IPS-NIHi11 (cell line): ENCODE measurements around the gene VWA5B1.
"Not testable (repeated sequence)": the region's sequence is repeated elsewhere in the genome, so short reads cannot be mapped to it uniquely, and the experiment has no call there.

ENCODE experiments used
- DNase-seq: peaks from one replicate; pipeline ENCODE4 v3.0.0; 2012; ENCODE audit warnings: mixed read lengths, low spot score

The VWA5B1 gene, protein sequence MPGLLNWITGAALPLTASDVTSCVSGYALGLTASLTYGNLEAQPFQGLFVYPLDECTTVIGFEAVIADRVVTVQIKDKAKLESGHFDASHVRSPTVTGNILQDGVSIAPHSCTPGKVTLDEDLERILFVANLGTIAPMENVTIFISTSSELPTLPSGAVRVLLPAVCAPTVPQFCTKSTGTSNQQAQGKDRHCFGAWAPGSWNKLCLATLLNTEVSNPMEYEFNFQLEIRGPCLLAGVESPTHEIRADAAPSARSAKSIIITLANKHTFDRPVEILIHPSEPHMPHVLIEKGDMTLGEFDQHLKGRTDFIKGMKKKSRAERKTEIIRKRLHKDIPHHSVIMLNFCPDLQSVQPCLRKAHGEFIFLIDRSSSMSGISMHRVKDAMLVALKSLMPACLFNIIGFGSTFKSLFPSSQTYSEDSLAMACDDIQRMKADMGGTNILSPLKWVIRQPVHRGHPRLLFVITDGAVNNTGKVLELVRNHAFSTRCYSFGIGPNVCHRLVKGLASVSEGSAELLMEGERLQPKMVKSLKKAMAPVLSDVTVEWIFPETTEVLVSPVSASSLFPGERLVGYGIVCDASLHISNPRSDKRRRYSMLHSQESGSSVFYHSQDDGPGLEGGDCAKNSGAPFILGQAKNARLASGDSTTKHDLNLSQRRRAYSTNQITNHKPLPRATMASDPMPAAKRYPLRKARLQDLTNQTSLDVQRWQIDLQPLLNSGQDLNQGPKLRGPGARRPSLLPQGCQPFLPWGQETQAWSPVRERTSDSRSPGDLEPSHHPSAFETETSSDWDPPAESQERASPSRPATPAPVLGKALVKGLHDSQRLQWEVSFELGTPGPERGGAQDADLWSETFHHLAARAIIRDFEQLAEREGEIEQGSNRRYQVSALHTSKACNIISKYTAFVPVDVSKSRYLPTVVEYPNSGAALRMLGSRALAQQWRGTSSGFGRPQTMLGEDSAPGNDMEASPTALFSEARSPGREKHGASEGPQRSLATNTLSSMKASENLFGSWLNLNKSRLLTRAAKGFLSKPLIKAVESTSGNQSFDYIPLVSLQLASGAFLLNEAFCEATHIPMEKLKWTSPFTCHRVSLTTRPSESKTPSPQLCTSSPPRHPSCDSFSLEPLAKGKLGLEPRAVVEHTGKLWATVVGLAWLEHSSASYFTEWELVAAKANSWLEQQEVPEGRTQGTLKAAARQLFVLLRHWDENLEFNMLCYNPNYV

DNA sequence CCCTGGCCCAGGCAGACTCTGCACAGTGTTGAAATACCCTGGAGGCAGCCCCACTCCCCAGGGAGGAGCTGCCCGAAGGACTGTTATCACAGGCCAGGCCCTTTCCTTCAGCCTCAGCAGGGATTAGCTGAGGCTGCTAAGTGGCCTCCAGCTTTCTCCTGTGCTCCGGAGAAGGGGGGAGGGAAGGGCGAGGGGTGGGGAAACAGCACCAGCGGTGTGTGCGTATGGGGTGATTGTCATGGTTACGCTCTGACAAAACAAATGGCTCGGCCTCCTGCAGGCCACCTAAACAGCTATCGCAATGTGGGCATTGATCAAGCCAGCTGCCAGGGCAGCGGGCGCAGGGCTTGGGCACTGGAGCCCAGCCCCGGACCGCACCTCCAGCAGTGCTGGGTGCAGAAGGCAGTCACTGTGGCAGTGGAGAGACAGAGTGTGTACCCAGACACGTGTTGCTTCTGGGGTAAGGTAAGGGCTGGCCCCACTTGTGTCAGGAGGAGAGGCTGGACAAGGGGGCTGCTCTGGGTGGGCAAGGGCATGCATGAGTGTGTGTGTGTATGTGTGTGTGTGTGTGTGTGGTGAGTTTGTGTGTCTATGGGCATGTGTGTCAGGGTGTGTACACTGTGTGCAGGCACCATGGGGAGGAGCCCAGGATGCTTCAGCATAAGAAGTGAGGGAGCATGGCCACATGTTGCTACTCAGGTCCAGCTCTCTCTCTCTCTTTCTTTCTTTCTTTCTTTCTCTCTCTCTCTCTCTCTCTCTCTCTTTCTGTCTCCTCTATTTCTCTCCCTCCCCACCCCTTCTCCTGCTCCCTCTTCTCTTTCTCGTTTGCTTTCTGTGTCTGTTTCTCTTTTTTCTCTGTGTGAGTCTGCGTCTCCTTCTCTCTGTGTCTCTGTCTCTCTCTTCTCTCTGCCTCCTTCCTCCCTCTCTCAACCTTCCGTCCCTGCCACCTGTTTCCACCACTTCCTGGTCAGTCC, at the start of gene VWA5B1:
Gene VWA5B1 (plus strand): TSS at position 252 of the 974 bp plus-strand sequence. CDS start 19,727 bp downstream, outside the sequence.
- peak; percentile 84 for DNase-seq

DNA sequence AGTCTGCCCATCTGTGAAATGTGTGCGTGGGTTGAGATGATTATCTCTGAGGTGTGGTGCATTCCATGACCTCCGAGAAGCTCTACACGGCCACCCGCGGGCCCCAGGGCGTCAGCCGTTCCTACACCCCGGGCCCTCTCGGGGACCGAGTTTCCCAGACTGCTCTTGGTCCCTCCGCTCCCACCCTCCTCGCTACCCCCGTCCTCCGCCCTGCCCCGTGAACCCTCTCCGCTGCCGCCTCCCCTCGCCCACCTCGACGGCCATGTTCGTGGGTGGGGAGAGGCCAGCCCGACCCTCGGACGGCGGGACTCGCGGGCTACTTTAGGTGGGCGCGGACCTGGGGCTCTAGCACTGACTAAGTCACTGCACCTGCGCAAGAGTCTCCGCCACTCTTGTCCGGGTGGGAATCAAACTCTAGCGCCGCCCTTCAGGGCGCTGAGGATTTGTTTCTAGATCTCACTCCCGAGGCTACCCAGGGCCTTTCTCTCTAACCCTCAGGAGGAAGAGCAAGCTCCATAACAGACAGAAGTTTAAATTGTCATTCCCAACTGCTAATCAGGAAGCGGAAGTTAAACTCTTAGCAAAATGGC, 47.7 kb upstream of the VWA5B1 start:
- no peak for DNase-seq

- DNase-seq, result no peak
These were observed 41.6 kb upstream of the VWA5B1 start for GRCh38 chr1:20248971-20249612.

DNA sequence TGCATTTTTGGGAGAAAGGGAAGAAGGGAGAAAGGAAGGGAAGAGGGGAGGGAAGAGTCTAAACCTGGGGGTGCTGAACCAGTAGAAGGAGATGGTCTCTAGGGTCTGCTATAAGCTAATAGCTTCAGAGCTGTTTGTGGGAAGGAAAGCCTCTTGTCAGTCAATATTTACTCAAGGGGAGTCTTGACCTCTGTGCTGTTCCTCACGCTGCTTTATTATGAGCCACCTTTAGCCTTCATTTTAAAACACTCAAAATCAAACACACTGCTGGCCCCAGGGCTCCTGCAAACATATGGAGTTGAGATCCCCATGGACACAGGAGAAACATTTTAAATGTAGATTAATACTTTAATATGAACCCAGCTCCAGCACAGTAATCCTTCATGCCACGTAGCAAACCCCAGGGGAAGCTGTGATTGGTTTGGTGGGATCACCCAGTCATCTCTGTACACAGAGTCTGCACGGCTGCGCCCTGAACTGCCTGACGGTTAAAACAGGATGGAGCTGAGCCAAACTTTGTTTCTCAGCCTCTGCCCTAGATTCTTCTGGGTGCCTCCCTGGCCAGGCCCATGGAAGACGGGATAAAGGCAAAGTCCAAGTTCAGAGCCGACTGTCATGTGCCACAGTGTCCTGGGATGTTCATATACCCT, 40.2 kb upstream of the VWA5B1 start:
- DNase-seq, result no peak

DNA sequence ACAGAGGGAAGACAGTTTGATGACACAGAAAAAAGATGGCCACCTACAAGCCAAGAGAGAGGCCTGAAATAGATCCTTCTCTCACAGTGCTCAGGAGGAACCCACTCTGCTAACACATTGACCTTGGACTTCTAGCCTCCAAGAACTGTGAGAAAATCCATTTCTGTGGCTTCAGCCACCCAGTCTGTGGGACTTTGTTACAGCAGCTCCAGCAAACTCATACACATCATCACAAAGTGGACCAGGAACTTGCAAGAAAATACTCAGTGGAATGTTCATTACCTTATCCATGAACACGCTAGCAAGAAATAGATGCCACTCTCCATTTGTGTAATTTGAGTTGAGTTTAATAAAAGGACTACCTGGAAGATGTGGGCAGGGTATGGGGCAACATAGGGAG, 38.1 kb upstream of the VWA5B1 start:
- DNase-seq, result no peak

GRCh38 chr1:20255666-20256065, 35.0 kb upstream of the VWA5B1 start:
- no peak for DNase-seq

DNA sequence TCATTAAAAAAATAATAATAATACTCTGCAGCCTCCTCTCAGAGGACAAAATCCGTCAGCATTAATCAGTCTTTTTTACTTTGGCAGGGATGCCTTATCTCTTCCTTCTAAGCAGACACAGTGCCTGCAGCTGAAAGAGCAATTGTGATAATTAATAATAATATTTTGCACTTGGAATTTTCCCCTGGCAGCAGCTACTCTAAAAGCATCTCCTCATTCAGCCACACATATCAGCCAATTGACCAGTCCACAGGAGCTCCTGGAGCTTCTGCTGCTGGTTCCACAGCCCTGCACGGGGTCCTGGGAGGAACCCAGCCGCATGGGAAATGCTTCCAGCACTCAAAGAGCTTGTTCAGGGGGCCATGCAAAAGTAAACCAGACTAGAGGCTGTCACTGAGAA, 31.0 kb upstream of the VWA5B1 start:
- no peak for DNase-seq

GRCh38 chr1:20261095-20261494, 29.6 kb upstream of the VWA5B1 start:
- DNase-seq, result no peak

DNA sequence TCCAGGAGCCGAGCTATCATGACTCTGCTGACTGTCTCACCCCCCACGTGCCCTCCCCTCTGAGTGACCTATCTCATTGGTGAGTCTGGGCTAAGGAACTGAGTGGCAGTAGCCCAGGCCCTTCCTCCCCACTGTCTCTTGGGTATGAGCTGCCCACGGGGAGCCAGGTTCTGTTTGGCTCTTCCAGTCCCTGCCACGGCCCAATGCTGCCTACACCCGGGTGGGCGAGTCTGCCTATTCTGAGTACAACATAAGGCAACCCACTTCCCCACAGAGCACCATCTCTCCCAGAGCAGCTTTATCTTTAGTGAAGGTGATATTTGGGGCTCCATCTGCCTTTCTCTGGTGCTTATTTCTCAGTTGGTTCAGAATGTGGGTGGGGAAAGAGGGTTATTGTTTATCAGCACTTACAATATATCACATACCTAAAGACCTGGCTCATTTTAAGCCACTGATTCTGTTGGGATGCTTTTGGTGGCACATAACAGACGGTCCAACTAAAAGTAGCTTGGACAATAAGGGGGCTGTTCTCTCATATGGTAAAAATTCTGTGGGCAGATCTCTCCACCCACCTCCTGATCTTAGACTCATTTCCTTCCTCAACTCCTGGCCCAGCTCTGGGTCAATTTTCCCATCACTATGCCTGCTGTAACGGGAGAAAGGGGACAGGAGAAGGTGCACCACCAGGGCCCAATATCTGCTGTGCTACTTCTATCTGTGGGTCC, 27.7 kb upstream of the VWA5B1 start:
- DNase-seq, result no peak

DNA sequence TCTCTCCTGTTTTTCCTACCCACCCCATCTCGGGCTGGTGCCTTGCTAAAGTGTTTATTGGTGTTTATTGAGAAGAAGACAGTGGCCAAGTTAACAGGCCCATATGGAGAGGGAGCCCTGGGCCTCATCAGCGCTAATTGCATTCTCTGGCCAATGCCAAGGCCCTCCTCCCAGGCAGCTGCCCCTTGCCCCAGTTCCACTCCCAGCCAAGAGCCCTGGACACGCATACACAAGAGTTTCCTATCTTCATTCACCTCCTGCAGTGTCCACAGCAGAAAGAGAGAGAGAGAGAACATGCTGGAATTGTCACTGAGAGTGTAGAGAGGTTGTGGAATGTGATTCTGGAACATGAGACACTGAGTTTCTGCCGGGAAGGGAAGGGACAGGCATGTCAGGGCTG, 25.4 kb upstream of the VWA5B1 start:
- no peak for DNase-seq

DNA sequence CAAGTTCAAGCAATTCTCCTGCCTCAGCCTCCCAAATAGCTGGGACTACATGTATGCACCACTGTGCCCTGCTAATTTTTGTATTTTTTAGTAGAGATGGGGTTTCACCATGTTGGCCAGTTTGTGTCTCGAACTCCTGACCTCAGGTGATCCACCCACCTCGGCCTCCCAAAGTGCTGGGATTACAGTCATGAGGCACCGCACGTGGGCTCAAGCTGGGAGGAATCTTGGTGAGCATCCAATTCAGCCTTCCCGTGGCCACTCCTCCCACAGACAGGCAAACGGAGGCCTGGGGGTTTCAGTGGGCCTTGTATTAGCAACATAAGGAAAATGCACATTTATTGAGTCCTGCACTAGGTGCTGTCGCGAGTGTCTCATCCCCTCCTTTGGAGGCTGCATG, 24.5 kb upstream of the VWA5B1 start:
- DNase-seq, result no peak

DNA sequence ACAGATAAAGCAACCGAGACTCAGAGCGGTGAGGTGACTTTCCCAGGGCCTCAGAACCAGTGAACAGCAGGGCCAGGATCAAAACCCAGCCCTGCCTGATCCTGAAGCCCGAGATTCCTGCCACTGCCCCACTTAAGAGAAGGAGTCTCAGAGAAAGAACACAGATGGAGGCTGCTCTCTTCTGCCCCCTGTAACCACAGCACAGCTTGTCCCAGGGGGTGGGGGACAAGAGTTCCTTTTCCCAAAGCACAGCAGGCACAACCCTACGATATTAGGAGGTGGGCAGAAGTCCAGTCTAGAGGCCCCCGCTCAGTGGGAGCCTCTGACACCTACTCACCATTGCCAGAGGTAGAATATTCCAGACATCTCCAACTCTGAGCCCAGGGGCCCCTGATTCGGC, 24.0 kb upstream of the VWA5B1 start:
- peak; percentile 26 for DNase-seq

- DNase-seq, result no peak
These were observed 18.9 kb upstream of the VWA5B1 start for GRCh38 chr1:20271498-20272400.

DNA sequence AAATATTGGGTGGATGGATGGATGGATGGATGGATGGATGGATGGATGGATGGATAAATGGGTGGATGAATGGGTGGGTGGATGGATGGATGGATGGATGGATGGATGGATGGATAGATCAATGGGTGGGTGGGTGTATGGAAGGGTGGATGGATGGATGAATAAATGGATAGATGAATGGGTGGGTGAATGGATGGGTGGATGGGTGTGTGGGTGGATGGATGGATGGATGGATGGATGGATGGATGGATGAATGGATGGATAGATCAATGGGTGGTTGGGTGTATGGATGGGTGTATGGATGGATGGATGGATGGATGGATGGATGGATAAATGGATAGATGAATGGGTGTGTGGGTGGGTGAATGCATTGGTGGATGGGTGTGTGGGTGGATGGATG, 17.0 kb upstream of the VWA5B1 start:
- not testable (repeated sequence) for DNase-seq

GRCh38 chr1:20275319-20275925, 15.3 kb upstream of the VWA5B1 start:
- DNase-seq, result no peak

GRCh38 chr1:20276485-20277159, 14.1 kb upstream of the VWA5B1 start:
- no peak for DNase-seq

DNA sequence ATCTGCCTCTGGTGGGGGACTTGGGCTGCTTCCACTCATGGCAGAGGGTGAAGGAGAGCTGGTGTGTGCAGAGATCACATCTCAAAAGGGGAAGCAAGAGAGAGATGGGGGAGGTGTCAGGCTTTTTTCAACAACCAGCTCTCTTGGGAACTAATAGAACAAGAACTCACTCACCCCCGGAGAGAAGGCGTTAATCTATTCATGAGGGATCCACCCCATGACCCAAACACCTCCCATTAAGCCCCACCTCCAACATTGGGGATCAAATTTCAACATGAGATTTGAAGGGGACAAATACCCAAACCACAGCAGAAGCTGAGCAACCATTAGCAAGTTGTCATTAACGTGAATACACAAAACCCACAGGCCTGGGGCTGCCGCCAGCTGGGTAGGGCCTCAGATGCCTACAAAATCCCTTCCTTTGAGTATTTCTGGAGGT, 12.0 kb upstream of the VWA5B1 start:
- DNase-seq, result no peak
